VCaP (cell line): ENCODE measurements around the gene ARID1B.

Experiments used
- H3K27ac ChIP-seq: fragments of 450-650 bp; 2 replicates; pipeline ENCODE4 v1.5.1; 2017
- CTCF ChIP-seq: fragments of 450-650 bp; conservative IDR thresholded peaks from 2 replicates; pipeline ENCODE4 v1.5.1; 2017; ENCODE audit warnings: mild to moderate bottlenecking, moderate library complexity

ARID1B gene

GRCh38 chr6:157224951-157225574 lies 447.9 kb downstream of the ARID1B start:
- H3K27ac ChIP-seq: no peak overlapping the region

DNA sequence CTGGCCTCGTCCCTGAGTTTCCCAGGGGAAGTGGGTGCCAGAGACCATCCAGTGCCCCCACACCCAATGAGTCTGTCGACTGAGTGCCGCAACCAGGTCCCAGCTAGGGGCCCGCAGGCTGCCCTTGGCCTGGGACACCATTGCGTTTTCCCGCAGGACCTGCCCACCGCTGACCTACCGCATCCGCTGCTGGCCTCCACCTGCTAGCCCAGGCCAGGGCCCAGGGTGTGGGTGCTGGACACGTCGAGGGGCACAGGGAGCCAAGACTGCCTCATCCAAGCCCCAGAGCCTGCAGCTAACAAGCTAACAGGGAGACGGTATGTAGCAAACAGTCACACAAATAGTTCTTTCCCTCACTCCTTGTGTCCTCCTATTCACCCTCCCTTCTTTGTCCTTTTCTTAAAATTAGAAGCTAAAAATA lies 448.4 kb downstream of the ARID1B start:
- no peak overlapping the region for H3K27ac ChIP-seq

More at GRCh38 chr6:157224951-157225574, 447.9 kb downstream of the ARID1B start:
- TF ChIP-seq CTCF: no peak

GRCh38 chr6:157226026-157226625 lies 448.9 kb downstream of the ARID1B start:
- H3K27ac ChIP-seq: no peak overlapping the region
- TF ChIP-seq CTCF: no peak

More for the DNA sequence above, 448.4 kb downstream of the ARID1B start:
- TF ChIP-seq CTCF: no peak

DNA sequence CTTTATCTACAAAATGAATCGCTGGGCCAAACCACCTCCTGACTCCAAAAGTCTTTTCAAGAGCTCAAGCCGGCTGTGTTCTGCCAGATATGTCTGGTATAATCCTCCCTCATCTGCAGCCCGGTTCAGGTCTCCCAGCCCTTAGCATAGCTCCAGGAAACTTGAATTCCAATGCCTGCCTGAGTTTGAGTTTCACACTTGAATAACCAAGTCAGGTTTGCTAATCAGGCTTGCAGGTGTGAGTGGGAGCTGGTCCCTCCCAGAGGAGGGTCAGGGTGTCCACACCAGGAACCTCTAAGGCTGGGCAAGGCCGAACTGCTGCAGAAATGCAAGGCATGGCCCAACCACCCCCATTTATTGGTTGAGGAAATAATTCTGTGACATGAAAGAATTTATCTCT lies 449.6 kb downstream of the ARID1B start:
- TF ChIP-seq CTCF: no peak
- no peak overlapping the region for H3K27ac ChIP-seq

GRCh38 chr6:157227202-157228166 lies 450.3 kb downstream of the ARID1B start:
- TF ChIP-seq CTCF: 0 out of 2 replicates have a peak, but pooled peaks have one; percentile 28
- H3K27ac ChIP-seq: no peak overlapping the region

DNA sequence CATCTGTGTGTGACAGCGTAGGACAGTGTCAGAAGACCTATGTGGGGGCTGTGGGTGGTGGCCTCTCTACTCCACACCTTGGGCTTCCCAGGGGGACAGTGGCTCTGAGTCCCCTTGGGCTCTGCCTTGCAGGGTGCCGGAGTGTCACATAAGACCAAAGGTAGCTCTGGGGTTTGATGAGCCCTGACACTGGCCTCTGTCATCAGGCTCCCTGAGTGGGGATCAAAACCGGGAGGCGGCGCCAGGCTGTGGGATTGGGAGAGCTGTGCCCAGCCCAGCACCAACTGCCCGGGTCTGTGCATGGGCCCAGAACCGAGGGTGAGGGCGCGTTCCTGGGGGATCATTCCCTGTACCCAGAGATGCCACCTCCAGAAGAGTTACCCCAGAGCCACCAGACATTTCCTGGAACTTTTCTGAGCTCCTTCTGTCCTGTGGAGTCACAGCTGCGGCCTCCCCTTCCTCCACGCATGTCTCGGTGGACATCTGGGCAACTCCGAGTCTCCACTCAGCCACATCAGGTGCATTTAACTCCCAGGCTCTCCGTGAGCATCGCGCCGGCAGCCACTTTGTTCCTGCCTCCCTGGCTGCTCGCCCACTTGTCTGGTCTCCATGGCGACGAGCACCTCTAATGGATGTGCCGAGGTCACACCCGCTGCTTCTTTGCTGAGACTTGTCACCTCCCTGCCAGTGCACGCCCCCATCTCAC lies 451.4 kb downstream of the ARID1B start:
- no peak overlapping the region for H3K27ac ChIP-seq
- no peak for TF ChIP-seq CTCF
